HL-60/S4 treated with retinoic acid at 250 ng/mL for 4 days and 3 days (cell line): ENCODE measurements around the gene MAGEB5.
"Not testable (repeated sequence)": the region's sequence is repeated elsewhere in the genome, so short reads cannot be mapped to it uniquely, and the experiment has no call there.

Source experiments
- in situ Hi-C: fragments of 300-500 bp; cut with MboI; formaldehyde crosslinking; loops from 2 replicates; pipeline ENCODE4 v1.7.0; 2022; ENCODE audit warnings: low sequenced_read_pairs

Gene MAGEB5, protein sequence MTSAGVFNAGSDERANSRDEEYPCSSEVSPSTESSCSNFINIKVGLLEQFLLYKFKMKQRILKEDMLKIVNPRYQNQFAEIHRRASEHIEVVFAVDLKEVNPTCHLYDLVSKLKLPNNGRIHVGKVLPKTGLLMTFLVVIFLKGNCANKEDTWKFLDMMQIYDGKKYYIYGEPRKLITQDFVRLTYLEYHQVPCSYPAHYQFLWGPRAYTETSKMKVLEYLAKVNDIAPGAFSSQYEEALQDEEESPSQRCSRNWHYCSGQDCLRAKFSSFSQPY

DNA sequence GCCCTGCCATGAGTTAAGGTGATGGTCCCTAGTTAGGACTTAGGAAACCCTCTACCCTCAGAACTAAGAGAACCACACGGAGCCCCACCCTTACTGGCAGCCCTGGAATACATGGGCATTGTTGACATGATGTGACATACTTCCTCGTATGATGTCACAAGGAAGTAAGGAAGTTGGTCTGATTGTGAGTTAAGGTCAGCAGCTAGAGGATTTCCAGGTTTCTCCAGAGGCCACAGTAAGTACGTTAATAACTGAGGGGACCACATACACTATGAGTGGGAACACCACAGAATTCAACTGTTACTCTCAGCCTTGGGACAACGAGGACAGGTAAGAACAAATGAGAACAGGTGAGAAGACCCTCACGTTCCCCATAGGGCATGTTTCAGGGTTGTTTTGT is at the start of gene MAGEB5:
MAGEB5 (plus strand) TSS at position 301 of the 400 bp plus-strand sequence. CDS start 1,133 bp downstream, outside the sequence.
- in situ Hi-C loops = no loop called here

DNA sequence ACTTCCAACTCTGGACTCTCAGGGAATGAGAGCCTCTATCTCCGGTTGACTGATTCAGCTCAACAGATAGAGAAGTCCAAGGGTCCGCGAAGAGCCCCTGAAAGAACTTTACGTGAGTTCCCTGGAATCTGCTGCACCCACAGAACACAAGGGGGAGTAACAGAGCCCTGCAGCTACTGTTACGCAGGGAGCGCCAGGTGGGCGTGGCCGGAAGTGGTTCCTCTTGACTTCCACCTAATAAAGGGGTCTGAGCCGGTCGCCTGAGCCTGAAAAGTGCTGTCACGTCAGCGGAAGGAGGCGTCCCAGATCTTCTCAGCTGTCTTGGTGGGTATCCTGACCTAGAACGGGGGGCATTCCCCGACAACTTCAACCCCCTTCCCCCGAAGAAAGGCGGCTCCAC is 23.8 kb upstream of the MAGEB5 start, which contains the start of gene MAGEB6:
MAGEB6 (plus strand) TSS at position 237 of the 400 bp plus-strand sequence. CDS start 1,407 bp downstream, outside the sequence.
- in situ Hi-C loops = no loop called here

DNA sequence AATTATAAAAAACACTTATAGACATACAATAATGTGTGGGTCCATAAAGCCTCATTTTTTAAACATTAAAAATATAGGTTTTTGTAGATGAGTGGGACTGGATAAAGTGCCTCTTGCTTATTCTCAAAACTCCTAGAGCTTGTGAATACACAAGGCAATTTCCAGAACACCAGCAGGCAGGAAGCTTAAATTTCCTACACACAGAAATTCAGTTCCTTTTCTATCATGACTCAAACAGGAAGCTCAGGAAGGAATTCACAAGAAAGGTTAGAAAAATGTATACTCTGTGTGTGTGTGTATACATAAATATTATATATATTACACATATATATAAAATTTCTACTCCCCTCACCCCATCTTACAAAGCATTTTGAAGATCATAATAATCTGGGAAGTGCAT is 12.4 kb upstream of the MAGEB5 start:
- in situ Hi-C loops = no loop called here

DNA sequence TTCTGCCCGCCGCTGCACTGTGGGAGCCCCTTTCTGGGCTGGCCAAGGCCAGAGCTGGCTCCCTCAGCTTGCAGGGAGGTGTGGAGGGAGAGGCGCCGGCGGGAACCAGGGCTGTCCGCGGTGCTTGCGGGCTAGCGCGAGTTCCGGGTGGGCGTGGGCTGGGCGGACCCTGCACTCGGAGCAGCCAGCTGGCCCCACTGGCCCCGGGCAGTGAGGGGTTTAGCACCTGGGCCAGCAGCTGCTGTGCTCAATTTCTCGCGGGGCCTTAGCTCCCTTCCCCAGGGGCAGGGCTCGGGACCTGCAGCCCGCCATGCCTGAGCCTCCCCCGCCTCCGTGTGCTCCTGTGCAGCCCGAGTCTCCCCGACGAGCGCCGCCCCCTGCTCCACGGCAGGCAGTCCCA is 11.3 kb upstream of the MAGEB5 start:
- in situ Hi-C loops = not testable (repeated sequence)

DNA sequence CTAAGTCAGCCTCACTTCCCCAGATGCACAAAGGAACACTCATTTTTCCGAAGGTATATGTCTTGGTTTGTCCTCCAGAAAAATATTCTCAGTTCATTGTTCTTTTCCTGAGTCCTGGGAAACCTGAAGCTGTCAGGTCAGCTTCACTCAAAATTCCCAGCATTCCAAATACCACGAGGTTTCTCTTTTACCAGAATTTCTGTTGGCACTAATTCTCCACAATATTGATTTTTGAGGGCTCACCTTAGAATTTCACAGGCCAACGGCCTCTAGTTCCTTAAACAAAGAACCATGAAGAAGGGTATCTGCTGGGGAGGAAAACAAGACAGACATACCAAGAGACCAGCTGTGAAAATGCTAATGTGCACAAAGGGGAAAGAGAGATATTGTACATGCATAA is 8.0 kb upstream of the MAGEB5 start:
- in situ Hi-C loops = no loop called here

DNA sequence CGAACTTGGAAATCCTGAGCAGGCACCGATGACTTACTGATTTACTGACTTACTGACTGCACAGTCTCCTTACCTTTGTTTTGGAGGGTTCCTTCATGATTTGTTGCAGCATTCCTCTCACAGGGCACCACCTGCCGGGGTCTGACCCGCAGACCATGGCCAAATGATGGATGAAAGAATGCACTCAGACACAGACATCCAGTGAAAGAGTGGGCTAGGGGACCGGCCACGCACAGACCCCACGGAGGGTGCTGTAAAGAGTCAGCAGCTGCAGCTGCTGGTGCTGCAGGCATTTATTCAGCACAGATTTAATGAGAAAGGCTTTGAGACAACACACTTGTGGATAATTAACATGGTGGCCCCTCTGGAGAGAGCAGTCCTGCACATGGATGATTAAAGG is 3.4 kb downstream of the MAGEB5 start:
- in situ Hi-C loops = no loop called here

DNA sequence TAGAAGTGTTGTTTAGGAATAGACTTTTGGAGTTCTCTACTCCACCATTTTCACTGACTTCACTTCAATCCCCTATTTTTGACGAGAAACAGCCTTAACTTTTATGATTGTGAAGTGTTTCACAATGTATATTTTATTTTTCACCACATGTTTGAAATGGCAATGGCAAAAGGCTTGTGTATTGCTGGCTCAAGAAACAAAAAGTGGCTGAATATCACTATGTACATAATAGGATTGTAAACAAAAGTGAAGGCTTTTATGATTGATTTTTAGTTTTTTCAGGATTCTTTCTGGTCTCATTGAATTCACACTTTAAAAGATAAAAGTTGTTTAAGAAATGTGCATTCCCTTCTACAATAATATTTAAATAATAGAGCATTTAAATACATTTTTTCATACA is 18.2 kb downstream of the MAGEB5 start:
- in situ Hi-C loops = no loop called here

DNA sequence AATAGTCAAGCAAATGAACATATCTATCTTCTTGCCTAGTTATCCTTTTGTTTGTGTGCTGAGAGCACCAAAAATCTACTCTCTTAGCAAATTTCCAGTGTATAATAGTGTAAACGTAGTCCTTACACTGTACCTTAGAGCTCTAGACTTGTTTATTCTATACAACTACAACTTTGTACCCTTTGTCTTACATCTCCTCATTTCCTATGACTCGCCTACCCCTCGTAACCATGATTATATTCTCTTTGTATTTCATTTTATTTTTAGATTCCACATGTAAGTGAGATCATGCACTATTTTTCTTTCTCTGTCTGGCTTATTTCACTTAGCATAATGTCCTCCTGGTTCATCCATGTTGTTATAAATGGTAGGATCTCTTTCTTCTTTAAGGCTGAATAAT is 37.6 kb downstream of the MAGEB5 start:
- in situ Hi-C loops = no loop called here

DNA sequence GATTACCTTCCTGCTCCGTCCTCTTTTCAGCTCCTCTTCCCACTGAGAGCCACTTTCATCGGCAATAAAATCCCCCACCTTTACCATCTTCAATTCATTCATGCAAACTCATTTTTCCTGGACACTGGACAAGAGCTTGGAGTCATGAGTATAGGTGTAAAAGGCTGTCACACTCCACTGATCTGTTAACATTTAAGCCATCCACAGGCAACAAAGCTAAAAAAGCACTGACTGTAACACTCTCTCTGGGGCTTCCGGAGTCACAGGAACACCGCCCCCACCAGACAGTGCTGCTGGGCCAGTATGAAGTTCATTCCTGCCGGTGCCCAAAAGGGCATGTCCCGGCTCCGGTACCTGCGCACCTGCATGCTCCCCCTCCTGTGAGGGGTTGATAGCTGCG is 38.5 kb downstream of the MAGEB5 start:
- in situ Hi-C loops = no loop called here

DNA sequence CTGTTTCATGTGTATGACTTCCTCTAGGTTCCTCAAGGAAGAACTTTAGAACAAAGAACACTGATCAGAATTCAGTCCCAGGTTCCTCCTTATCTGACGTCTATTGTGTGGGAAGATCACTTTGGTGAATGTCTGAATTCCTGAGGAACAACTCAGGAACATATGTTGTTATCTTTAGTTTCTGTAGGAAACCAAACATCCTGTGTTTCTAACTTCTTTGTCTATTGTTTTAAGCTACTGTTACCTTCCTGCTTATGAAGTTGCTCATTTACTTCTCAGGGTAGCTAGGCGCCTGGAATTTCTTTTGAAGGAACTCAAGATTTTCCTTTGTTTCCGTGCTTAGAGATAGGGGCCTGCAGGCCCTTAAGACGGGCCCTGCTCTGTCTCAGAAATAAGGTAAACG is 46.2 kb downstream of the MAGEB5 start:
- in situ Hi-C loops = no loop called here
